ENCODE data around the gene TNFSF12.
A peak's percentile ranks its signal among the peaks of the same experiment; 100 is the strongest.
"Not testable (repeated sequence)": the region's sequence is repeated elsewhere in the genome, so short reads cannot be mapped to it uniquely, and the experiment has no call there.

The TNFSF12 gene

DNA sequence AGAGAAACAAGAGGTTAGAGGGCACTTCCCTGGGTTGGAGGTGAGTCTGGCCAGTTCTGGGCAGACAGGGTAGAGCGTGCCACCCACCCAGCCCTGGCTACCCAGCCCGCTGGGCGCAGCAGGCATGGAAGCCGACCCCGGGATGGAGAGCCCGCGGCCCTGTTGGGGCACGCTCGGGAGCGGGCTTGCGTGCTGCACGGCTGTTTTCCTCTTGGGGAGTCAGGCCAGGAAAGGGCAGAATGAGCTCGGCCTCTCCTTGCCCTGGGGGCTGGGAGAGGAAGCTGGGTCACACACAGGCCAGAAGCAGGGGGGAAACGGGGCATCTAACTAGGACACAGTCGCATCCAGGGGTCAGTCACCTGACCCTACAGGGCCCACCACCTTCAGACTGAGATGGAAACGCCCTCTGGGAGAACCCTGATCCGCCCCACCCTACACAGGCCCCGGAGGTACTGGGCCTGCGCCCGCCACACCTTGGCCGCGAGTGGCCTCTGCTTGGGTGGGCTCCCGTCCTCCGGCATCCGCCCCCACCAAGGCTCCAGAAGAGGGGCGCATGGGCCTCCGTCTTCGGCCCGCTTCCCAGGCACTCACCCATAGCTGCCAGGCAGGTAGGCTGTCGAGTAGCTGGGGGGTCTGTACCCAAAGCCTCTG, 39.8 kb downstream of the TNFSF12 start:
- no peak for DNase-seq

- DNase-seq, result peak; percentile 57 to 66
Observed at GRCh38 chr17:7589204-7589868, 40.5 kb downstream of the TNFSF12 start.

DNA sequence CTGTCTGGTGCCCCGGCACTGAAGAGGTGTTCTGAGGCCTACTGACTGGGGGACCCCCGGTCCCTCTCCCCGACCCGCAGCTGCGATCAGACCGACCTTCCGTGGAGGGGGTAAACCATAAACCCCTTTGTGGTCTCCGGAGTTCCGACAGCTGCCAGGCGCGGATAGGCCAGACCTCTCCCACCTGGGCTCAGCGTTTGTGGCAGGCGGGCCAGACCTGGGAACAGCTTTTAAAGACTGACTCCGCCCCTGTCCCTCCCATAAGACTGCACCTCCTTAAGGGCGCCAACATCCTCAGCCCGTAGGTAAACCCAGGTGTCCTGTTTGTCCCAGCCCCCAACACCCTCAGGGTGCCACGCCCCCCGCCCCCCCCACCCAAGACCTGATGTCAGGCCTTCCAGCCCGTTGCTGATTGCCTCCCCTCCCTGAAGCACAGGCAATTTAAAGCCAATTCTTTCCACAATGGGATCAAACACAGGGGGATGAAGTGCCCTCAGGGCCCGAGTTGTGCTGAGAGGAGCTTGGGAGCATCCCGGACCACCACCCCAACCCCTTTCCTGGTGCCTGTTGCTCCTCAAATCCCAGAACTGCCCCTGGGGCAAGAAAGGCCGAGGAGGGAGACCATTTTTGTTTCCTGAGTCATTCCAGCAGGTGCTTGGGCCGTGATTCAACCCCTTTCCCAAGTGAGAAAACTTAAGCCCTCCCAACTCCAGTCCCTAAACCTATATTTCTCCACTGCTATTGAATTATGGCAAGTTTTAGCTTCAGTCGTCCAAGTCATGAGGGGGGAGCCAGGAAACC, 41.2 kb downstream of the TNFSF12 start, which contains the start of gene SOX15:
Gene SOX15 (minus strand): TSS at position 204 of the 801 bp plus-strand sequence. CDS start 418 bp downstream, outside the sequence.
- DNase-seq, result no peak

DNA sequence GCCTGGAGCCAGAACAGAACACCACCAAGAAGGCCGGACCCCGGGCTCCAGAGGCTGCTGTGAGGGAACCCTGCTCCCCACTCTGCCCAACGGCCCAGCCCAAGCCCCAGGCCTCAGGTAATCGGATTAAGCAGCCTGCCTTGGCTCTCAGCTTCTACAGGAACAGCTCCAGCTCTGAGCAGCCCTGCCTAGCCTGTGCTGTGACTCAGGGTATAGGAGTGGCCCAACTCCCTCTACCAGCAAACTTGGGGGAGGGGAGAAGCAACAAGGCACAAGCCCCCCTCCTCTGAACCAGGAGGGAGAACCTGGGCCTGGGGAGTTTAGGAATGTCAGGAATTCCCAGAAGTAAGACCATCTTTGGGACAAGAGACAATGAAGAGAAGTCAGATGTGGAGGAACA, 41.9 kb downstream of the TNFSF12 start:
- DNase-seq, result no peak

DNA sequence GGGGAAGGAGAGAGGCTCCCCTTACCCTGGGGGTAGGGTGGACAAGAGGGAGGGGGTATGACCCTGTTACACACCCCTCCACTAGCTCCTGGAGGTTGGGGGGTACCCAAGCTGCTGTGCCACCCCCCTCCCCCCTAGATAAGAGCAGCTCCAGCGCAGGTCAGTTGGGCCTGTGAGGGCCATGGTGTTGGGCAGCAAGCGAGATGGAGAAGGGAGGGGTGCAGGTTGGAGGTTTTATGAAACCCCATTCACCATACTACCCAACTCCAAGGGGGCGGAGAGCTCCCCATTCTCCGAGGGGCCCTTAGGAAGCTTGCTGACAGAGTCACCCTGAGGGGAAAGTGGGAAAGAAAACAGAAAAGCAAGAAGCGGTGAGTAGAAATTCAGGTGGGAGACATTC, 42.7 kb downstream of the TNFSF12 start:
- no peak for DNase-seq

GRCh38 chr17:7592422-7593021, 43.7 kb downstream of the TNFSF12 start:
- no peak for DNase-seq

DNA sequence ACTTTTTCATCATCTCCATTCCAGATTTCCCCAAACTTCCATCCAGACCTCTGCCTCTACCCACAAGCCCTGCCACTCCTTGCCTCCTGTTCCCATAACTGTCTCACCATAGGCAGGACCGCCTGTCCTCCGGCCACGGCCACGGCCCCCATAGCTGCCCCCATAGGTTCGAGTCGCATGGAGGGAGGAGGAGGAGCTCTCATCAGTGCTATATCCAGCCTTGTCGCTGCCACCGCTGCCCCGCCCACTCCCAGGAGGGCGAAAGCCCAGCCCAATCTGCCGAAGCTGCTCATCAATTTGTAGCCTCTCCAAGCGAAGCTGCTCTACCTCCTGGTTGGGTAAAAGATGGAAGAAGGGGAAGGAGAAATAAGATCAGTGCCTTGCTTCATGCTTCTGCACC, 44.4 kb downstream of the TNFSF12 start:
- no peak for DNase-seq

DNA sequence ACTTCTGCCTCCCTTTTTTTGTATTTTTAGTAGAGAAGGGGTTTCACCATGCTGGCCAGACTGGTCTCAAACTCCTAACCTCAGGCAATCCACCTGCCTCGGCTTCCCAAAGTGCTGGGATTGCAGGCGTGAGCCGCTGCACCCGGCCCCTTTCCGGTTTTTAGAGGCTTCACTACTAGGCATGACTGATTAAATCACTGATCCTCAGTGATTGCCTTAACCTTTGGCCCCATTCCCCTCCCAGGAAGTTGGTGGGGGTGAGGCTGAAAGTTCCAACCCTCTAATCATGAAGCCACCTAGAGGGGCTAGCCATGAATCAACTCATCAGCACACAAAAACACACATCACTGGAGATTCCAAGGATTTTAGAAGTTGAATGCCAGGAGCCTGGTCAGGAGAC, 48.7 kb downstream of the TNFSF12 start:
- not testable (repeated sequence) for DNase-seq

DNA sequence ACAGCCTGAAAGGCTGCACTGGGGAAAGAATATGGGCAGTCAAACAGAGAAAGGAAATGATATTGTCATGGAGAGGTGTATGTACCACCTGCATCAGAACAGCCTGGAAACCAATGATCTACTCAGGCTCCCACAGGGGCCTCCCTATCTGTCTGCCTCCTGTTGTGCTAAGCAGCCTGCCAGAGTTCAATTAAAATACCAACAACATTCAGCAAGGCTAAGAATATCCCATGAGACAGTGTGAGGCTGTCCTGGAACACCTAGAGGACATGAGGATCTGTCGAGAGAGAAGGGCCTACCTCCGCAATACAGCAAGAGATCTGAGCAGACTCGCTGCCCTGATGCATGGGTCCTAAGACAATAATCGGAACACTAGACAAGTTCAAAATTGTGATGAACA, 57.4 kb downstream of the TNFSF12 start:
- DNase-seq, result no peak

All from stimulated activated CD4-positive, alpha-beta T cell treated with anti-CD3 and anti-CD28 coated beads, Interleukin-2, amount 100 ng/mL, for 48 hours (primary cell).